Small intestine (tissue), 7 donors: ENCODE measurements around the gene ZFPM1. TPM values are rescaled to one million over a fixed set of nuclear protein-coding genes. Genes with fewer than 3 reads are reported as not detected.
"Not testable (repeated sequence)": the region's sequence is repeated elsewhere in the genome, so short reads cannot be mapped to it uniquely, and the experiment has no call there.

ENCODE experiments used
- DNase-seq, 2 donors: peaks; one replicate each; pipeline versions ENCODE4 v3.0.0 to v3.0.0-alpha.2; 2013
- FAIRE-seq: peaks from 2 replicates; lab custom pipeline; 2012; peaks lifted over from hg19 to GRCh38; lab: Jason Lieb, UNC
- H3K27ac ChIP-seq, 3 donors: one replicate each; pipeline ENCODE4 v1.5.1; 2013; ENCODE audit warnings: low read length in 2 of 3, mild to moderate bottlenecking in 2 of 3, control low read depth in 1 of 3, inconsistent platforms in 1 of 3, low read depth in 1 of 3, moderate library complexity in 1 of 3
- H3K27me3 ChIP-seq, 3 donors: one replicate each; pipeline ENCODE4 v1.6.1; 2013; ENCODE audit warnings: low read length in 3 of 3, inconsistent platforms in 1 of 3; ENCODE audit not compliant: control insufficient read depth in 3 of 3, insufficient read depth in 3 of 3
- H3K36me3 ChIP-seq, 3 donors: one replicate each; pipeline ENCODE4 v1.6.1; 2013; ENCODE audit warnings: low read length in 3 of 3, inconsistent platforms in 1 of 3, low read depth in 1 of 3, mild to moderate bottlenecking in 1 of 3, moderate library complexity in 1 of 3; ENCODE audit not compliant: control insufficient read depth in 3 of 3, insufficient read depth in 2 of 3
- H3K4me1 ChIP-seq, 3 donors: one replicate each; pipeline ENCODE4 v1.6.1; 2013; ENCODE audit warnings: low read length in 2 of 3, inconsistent platforms in 1 of 3, low read depth in 1 of 3, mild to moderate bottlenecking in 1 of 3, moderate library complexity in 1 of 3; ENCODE audit not compliant: control insufficient read depth in 3 of 3, insufficient read depth in 2 of 3
- H3K4me3 ChIP-seq, 3 donors: one replicate each; pipeline ENCODE4 v1.5.1; 2013; ENCODE audit warnings: low read length in 3 of 3, control low read depth in 1 of 3, inconsistent platforms in 1 of 3, low read depth in 1 of 3, mild to moderate bottlenecking in 1 of 3, moderate library complexity in 1 of 3
- H3K9me3 ChIP-seq, 2 donors: one replicate each; pipeline ENCODE4 v1.6.1; 2013; ENCODE audit warnings: low read depth in 1 of 2, low read length in 1 of 2; ENCODE audit not compliant: control insufficient read depth in 2 of 2, insufficient read depth in 1 of 2
- WGBS, 3 donors: extraction: QIAGEN DNeasy Blood & Tissue Kit; methylation state at CpG; one replicate each; pipeline ENCODE4 v1.1.7; 2013; 5-methylcytosine and 5-hydroxymethylcytosine counted together
- polyA plus RNA-seq, 4 donors: library from polyadenylated mRNA; stranded (reverse) in 3 of 4; unstranded in 1 of 4; fragments of 200-250 nt in 3 of 4; fragments of 120-200 nt in 1 of 4; gene quantifications; one replicate each; pipeline versions ENCODE4 v1.2.1 to v1.2.3, GENCODE V29; 2013
- donor health status: healthy with polysubstance abuse.
- donor health status: control.
- donor health status: control.
- donor health status: Bipolar disorder and iron deficiency.
- donor health status: healthy.

ZFPM1 gene
- polyA plus RNA-seq, 4 donors: 8.1 to 26.6 (median 12.0) TPM

DNA sequence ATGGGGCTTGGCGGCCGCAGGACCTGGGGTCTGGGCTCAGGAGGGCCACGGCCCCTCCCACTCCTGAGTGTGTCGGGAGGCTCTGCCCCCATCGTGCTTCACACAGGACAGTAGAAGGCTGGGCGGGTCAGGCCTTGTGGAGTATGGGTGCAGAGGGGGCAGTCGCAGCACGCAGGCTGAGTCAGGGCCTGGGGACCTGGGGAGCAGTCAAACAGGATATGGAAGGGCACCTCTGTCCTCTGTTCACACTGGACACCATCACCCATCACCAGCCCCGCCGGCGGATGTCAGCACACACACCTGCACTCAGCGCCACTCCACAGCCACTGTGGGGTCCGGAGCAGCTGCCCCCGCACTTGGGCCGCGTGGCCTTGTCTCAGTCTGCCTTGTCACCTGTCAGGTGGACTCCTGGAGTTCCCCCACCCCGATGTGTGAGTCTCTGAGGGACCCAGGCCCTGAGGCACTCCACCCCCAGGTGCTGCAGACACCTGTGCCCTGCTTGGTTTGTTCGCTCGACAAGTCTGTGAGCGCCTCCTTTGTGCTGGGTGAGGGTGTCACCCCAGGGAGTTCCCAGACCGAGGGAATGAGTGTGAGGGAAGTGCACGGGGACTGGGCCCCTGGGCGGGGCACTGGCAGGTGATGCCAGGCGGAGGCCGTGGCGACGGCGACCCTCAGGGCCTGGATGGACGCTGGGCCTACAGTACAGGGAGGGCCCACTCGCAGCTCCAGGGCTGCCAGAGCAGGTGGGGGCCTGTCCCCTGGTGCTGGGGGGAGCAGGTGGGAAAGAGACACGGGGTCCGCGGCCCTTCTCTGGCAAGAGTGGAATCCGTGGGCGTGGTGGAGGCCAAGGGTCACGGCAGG is 31.7 kb downstream of the ZFPM1 start:
- Histone ChIP-seq H3K27ac (peak overlapping the region; percentile 45 to 91 (median 83)), H3K9me3 (peaks cover 0 to 4% of the 10 kb centered on the region in 2 donors), H3K27me3 (no peaks in the 10 kb centered on the region), H3K4me3 (no peak overlapping the region), H3K36me3 (peaks cover 0 to 96% (median 0%) of the 10 kb centered on the region in 3 donors), H3K4me1 (peaks cover 7 to 94% (median 10%) of the 10 kb centered on the region in 3 donors)
- no peak for FAIRE-seq
- DNase-seq: peak; percentile 76 to 86
- WGBS, 3 donors: 29 to 62% (median 46%) methylated on average over 36 of the region's 36 CpGs

- H3K27ac ChIP-seq: peak overlapping the region; percentile 45 to 91 (median 83)
- DNase-seq, H3K9me3 ChIP-seq, FAIRE-seq, H3K4me3 ChIP-seq, H3K27me3 ChIP-seq: not testable (repeated sequence)
- H3K36me3 ChIP-seq: peaks cover 0 to 96% (median 0%) of the 10 kb centered on the region in 3 donors
- H3K4me1 ChIP-seq: peaks cover 7 to 93% (median 10%) of the 10 kb centered on the region in 3 donors
- WGBS, 3 donors: 50 to 73% (median 60%) methylated on average over 8 of the region's 8 CpGs
These were observed 32.3 kb downstream of the ZFPM1 start for GRCh38 chr16:88485366-88485741.

DNA sequence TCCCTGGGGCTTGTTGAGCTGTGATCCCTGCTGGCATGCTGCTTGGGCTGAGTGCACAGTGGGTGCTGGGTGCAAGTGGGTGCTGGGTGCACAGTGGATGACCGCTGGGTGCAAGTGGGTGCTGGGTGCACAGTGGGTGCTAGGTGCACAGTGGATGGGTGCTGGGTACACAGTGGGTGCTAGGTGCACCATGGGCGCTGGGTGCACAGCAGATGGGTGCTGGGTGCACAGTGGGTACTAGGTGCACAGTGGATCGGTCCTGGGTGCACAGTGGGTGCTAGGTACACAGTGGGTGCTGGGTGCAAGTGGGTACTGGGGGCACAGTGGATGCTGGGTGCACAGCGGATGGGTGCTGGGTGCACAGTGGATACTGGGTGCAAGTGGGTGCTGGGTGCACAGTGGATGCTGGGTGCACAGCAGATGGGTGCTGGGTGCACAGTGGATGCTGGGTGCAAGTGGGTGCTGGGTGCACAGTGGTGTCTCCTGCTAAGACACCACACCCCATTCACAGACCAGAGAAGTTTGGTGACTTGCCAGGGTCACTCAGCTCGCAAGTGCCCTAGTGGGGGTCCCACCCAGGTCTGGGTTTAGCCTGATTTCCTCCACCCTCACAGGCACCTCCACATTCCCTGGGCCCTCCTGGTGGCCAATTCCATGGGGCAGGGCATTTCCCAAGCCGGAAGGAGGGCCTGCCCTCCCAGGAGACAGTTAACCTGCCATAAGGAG is 33.5 kb downstream of the ZFPM1 start:
- WGBS, 3 donors: 83 to 88% (median 85%) methylated on average over 6 of the region's 6 CpGs
- H3K4me1 ChIP-seq: peaks cover 7 to 95% (median 10%) of the 10 kb centered on the region in 3 donors
- no peak for FAIRE-seq
- H3K27me3 ChIP-seq: no peaks in the 10 kb centered on the region
- H3K36me3 ChIP-seq: peaks cover 0 to 96% (median 0%) of the 10 kb centered on the region in 3 donors
- no peak overlapping the region for H3K4me3 ChIP-seq
- H3K27ac ChIP-seq: peak overlapping the region in 2 of 3 donors; percentile 90 to 95
- no peak for DNase-seq
- peaks cover 0 to 4% of the 10 kb centered on the region in 2 donors for H3K9me3 ChIP-seq

DNA sequence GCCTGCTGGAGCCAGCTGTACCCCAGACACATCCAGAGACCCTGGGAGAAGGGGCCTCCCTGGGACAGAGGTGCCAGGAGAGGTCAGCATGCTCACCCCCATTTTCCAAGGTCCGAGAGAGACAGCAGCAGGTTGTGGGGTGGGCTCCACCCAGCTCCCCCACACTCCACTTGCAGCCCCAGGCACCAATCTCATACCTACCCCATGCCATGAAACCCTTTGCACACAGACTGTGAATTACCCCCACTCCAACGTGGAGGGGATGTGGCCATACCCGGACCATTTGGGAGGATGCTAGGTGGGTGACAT is 34.0 kb downstream of the ZFPM1 start:
- Histone ChIP-seq H3K9me3 (peaks cover 0 to 4% of the 10 kb centered on the region in 2 donors), H3K27ac (peak overlapping the region; percentile 89 to 95 (median 90)), H3K4me1 (peaks cover 7 to 95% (median 14%) of the 10 kb centered on the region in 3 donors), H3K27me3 (no peaks in the 10 kb centered on the region), H3K4me3 (no peak overlapping the region), H3K36me3 (peaks cover 0 to 96% (median 0%) of the 10 kb centered on the region in 3 donors)
- WGBS, 3 donors: 67 to 81% (median 72%) methylated on average over 3 of the region's 3 CpGs
- no peak for DNase-seq
- no peak for FAIRE-seq

GRCh38 chr16:88487920-88488851 is 35.1 kb downstream of the ZFPM1 start:
- WGBS, 3 donors: 20 to 68% (median 40%) methylated on average over 54 of the region's 54 CpGs
- Histone ChIP-seq H3K27ac (peak overlapping the region; percentile 89 to 95 (median 90)), H3K9me3 (peaks cover 0 to 4% of the 10 kb centered on the region in 2 donors), H3K4me3 (peak overlapping the region in 1 of 3 donors; percentile 8), H3K36me3 (peaks cover 0 to 93% (median 0%) of the 10 kb centered on the region in 3 donors), H3K4me1 (peaks cover 7 to 92% (median 14%) of the 10 kb centered on the region in 3 donors), H3K27me3 (no peaks in the 10 kb centered on the region)
- FAIRE-seq (no peak), DNase-seq (peak; percentile 98)

DNA sequence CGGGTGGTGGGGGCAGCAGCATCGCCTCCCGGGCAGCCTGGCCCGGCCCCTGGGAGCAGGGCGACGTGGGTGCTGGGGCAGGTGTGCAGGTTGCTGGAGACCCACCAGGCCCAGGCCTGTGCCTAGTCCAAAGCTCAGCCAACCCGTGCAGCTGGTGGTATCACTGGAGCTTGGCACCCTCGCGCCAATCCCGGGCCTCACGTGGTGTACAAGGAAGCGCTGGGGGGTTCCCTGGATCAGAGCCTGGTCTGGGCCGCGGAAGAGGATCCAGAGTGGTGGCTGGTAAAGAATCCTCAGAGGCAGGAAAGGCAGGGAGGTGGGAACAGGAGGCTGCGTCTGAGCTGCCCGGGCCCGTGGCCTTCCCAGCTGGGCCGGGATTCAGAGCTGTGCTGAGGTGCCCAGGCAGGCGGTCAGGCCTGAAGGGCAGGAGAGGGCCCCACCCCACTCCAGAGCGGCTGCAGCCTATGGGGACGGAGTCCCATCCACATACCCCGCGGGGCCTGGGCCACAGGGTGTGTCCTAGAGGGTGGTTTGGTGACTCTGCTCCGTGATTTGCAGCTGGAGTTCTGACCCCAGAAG is 36.2 kb downstream of the ZFPM1 start:
- WGBS, 3 donors: 28 to 66% (median 32%) methylated on average over 23 to 24 of the region's 24 CpGs
- H3K9me3 ChIP-seq: peaks cover 0 to 4% of the 10 kb centered on the region in 2 donors
- peak overlapping the region in 1 of 3 donors; percentile 8 for H3K4me3 ChIP-seq
- peaks cover 7 to 90% (median 12%) of the 10 kb centered on the region in 3 donors for H3K4me1 ChIP-seq
- FAIRE-seq (no peak), DNase-seq (peak; percentile 81 to 86)
- H3K27ac ChIP-seq: peak overlapping the region; percentile 74 to 95 (median 88)
- H3K27me3 ChIP-seq: no peaks in the 10 kb centered on the region
- H3K36me3 ChIP-seq: peaks cover 0 to 90% (median 0%) of the 10 kb centered on the region in 3 donors

- Histone ChIP-seq H3K27ac (peak overlapping the region in 1 of 3 donors; percentile 2), H3K27me3 (no peaks in the 10 kb centered on the region), H3K4me1 (peaks cover 7 to 90% (median 8%) of the 10 kb centered on the region in 3 donors), H3K4me3 (no peak overlapping the region), H3K9me3 (peaks cover 0 to 9% of the 10 kb centered on the region in 2 donors), H3K36me3 (peaks cover 0 to 90% (median 0%) of the 10 kb centered on the region in 3 donors)
- FAIRE-seq (no peak), DNase-seq (no peak)
- 93 to 94% (median 94%) methylated on average over 25 to 26 of the region's 26 CpGs for WGBS, 3 donors
These were observed 38.0 kb downstream of the ZFPM1 start for GRCh38 chr16:88491001-88491559.
